Astrocyte of the spinal cord (primary cell): ENCODE results near the gene RUNX2.

Experiments used
- DNase-seq: peaks from one replicate; pipeline ENCODE4 v3.0.0; 2011; ENCODE audit warnings: low read depth, low spot score
- H3K4me3 ChIP-seq: 2 replicates; pipeline ENCODE4 v1.5.1; 2011; ENCODE audit warnings: low read depth, mild to moderate bottlenecking, low read length, moderate library complexity
- in situ Hi-C: cut with HindIII; loops from 2 replicates; pipeline ENCODE4 v1.10.0; 2017; ENCODE audit warnings: low sequenced_read_pairs
- TF ChIP-seq, protein P1 (sequence below): IDR thresholded peaks from 2 replicates; pipeline ENCODE4 v1.5.1; 2012; ENCODE audit warnings: low read depth, mild to moderate bottlenecking, low read length, inconsistent platforms

RUNX2 gene

DNA sequence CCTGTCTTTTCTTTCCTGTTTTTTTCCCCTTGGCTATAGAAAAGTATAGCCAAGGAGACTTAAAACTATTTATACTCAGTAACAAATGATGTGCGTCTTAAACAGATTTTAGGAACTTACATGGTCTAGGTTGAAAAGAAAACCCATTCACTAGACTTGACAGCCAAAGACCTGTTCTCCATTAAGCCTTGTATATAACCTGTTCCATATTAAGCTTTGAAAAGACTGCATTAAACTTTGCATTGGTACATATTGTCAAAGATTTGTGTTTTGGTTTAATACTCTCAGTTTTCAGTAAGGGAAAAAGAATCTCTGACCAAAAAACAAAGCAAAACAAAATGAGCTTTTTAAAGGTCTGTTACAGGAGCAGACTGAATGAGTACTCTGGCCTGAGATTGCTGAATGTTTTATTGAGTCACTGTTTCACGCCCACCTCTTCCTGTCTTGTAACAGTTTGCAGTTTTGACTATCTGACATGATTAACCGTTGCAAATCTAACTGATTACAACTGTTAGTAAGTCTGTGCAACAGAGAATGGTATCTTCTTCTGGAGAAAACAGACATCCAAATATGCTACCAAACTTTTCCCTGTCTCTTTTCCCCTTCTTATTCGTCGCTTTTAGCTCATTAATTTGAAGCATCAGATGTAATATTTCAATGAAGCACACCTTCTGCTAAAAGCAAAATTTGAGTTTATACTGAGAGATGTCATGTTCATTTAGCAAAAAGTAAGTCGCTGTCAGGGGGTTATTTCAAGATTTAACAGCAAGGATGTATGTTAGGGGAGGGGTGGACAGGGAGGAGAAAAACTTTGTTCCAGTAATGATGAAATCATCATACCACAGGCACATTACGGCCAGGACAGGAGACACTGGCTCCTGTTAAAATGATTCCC lies 108.7 kb downstream of the RUNX2 start:
- peak; percentile 79 for DNase-seq
- TF ChIP-seq, protein P1, sequence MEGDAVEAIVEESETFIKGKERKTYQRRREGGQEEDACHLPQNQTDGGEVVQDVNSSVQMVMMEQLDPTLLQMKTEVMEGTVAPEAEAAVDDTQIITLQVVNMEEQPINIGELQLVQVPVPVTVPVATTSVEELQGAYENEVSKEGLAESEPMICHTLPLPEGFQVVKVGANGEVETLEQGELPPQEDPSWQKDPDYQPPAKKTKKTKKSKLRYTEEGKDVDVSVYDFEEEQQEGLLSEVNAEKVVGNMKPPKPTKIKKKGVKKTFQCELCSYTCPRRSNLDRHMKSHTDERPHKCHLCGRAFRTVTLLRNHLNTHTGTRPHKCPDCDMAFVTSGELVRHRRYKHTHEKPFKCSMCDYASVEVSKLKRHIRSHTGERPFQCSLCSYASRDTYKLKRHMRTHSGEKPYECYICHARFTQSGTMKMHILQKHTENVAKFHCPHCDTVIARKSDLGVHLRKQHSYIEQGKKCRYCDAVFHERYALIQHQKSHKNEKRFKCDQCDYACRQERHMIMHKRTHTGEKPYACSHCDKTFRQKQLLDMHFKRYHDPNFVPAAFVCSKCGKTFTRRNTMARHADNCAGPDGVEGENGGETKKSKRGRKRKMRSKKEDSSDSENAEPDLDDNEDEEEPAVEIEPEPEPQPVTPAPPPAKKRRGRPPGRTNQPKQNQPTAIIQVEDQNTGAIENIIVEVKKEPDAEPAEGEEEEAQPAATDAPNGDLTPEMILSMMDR, result no peak
- in situ Hi-C loops, result no loop called here
- no peak overlapping the region for H3K4me3 ChIP-seq

DNA sequence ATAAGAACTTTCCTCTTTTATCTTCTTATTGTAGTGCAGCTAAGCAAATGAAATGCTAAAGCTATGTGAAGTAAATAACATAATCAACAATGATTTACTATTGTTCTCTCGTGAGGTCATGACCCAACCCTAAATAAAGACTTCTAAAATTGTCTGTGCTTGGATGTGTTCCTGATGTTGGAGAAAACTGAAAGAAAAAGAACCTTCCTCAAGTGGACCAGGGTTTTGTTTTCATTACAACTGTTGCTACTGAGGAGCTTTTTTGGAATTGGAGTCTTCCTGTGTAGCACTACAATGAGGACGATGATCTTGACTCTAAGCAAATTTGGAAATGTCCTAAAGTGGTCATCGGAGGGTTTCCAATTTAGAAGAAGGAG lies 109.3 kb downstream of the RUNX2 start:
- in situ Hi-C loops, result no loop called here
- H3K4me3 ChIP-seq, result no peak overlapping the region
- TF ChIP-seq, protein P1, result no peak
- DNase-seq, result no peak

DNA sequence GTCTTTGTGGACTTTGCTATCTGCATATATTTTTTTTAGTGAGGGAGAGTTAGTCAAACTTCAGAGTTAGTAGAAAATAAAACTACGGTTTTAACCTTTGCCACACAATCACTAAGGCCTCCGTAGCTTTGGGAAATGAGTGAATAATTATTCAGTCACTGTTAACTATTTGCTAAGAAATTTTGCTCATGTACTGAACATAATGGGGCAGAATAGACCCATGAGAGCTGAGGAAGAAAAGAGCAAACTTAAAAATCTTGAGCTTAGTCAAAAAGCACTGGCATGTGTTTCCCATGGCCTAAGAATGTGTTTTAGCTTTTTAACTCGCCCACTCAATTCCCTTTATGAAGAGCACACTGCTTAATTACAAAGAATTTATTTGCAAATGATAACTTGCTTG lies 110.0 kb downstream of the RUNX2 start:
- no peak overlapping the region for H3K4me3 ChIP-seq
- in situ Hi-C loops, result no loop called here
- TF ChIP-seq, protein P1, result no peak
- DNase-seq, result no peak

DNA sequence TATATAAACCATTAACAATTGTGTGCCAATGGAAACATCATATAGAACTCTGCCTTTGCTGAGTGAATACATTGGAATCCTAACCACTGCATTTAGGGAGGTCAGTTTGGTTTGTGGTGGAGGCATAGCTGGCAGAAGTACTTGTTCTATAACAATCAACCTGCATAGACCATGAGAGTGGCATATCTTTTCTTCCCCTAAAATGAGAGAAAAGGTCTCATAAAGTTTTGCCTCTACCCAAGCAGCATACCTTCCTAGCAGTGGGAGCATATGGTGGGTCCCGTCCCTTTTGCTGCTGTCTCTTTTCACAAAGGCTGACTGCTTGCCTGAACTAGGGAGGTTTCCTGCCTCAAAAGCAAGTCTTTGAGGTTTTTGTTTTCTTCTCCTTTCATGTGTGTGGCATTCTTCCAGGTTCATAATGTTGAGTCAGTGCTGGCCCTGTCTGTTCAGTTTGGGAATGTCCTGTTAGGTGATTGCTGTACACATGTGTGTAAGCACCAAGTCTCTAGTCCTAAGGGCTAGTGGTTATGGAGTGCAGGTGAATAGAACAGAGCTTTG lies 110.8 kb downstream of the RUNX2 start:
- no peak overlapping the region for H3K4me3 ChIP-seq
- TF ChIP-seq, protein P1, result no peak
- peak; percentile 94 for DNase-seq
- in situ Hi-C loops, result no loop called here

DNA sequence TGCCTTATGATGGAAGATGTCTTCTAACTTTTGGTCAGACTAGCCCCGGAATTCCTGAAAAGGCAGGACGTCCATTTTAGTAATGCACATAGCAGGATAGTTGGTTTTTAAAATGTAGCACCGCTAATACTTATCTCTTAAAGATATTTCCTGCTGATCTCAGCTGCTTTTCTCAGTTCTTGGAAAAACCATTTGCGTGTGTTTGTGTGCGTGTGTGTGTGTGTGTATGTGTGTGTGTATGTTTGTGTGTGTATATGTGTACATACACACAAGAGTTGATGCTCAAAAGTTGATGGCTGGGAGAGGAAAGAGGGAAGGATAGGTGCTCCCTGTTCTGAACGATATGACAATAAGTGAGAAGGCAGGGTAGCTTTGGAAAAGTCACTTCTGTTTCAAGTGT lies 111.3 kb downstream of the RUNX2 start:
- H3K4me3 ChIP-seq, result no peak overlapping the region
- TF ChIP-seq, protein P1, result no peak
- DNase-seq, result no peak
- in situ Hi-C loops, result no loop called here

DNA sequence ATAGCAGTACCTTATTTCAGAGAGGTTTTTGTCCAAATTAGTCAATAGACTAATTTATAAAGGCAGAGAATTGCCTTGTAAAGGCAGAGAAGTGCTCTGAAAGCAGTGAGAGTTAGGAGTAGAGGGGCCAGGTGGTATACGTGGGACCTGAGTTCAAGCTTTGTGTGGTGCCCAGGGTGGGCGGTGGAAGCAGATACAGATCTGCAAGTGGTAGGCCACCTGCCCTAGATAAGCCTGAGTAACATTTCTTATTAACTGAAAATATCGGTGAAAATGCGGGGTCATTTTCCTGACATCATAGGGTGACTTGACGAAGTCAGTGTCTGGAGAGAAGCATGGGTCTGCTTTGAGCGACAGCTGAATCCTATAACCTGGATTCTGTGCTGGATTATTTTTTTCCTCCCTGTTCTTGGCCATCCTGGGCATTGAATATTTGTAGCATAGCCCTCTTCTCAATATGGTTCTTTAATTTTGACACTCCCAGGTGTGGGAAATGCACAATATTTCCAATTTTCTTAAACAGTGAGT lies 111.8 kb downstream of the RUNX2 start:
- TF ChIP-seq, protein P1, result no peak
- in situ Hi-C loops, result no loop called here
- no peak overlapping the region for H3K4me3 ChIP-seq
- DNase-seq, result no peak
